Fibroblast of the aortic adventitia (primary cell): ENCODE data around the gene UBE2D1. TPM values are rescaled to one million over a fixed set of nuclear protein-coding genes. Genes with fewer than 3 reads are reported as not detected.

ENCODE experiments used
- DNase-seq: peaks from one replicate; pipeline ENCODE4 v3.0.0-alpha.2; 2010; ENCODE audit warnings: low read depth
- H3K4me3 ChIP-seq: 2 replicates; pipeline ENCODE4 v1.5.1; 2011; ENCODE audit warnings: low read depth, mild to moderate bottlenecking, control low read depth, low read length, moderate library complexity
- total RNA-seq: library from RNA; depleted of rRNA; stranded (reverse); fragments of >200 nt; gene quantifications from 2 replicates; pipeline ENCODE4 v1.2.3, GENCODE V29; 2012; ENCODE audit warnings: low replicate concordance
- TF ChIP-seq, protein P1 (sequence below): IDR thresholded peaks from 2 replicates; pipeline ENCODE4 v1.5.1; 2011; ENCODE audit warnings: mild to moderate bottlenecking, low read length, control low read depth, inconsistent platforms; ENCODE audit not compliant: insufficient read depth

Gene UBE2D1
- total RNA-seq, 1 donor = 25.0 TPM

DNA sequence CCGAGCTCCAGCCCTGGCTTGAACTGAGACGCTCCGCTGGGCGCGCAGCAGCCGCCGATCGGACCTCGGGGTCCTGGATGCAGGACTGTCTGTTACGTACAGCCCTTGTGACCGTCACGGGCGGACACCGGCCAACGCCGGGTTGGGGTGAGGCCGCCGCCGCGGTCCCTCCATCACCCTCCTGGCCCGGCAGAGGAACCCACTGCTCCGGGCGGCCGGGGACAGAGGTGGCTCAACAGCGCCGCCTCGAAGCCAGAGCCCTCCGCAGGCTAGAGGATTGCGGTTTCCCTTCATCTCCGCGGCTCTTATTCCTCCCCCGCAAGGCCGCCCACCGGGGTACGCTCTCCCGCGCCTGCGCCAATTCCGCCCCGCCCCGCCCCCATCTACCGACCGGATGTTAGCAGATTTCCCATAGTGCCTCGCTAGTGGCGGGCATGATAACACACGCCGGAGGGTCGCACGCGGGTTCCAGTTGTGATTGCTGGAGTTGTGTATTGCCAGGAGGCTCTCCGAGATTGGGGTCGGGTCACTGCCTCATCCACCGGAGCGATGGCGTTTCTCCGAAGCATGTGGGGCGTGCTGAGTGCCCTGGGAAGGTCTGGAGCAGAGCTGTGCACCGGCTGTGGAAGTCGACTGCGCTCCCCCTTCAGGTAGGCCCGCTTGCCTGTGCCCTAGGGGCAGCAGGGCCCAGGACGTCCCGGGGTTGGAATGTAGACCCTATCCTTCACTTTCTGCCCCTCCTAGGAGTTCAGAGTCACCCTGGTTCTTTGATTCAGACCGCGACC is 50.4 kb downstream of the UBE2D1 start, which contains the start of gene TFAM:
TSS of gene TFAM (plus strand) at position 412 of the 785 bp plus-strand sequence. CDS start at position 550, 138 bp downstream.
- peak; percentile 85 for DNase-seq
- H3K4me3 ChIP-seq = peak within 1 kb of the TSS; percentile 95
- TF ChIP-seq, protein P1, sequence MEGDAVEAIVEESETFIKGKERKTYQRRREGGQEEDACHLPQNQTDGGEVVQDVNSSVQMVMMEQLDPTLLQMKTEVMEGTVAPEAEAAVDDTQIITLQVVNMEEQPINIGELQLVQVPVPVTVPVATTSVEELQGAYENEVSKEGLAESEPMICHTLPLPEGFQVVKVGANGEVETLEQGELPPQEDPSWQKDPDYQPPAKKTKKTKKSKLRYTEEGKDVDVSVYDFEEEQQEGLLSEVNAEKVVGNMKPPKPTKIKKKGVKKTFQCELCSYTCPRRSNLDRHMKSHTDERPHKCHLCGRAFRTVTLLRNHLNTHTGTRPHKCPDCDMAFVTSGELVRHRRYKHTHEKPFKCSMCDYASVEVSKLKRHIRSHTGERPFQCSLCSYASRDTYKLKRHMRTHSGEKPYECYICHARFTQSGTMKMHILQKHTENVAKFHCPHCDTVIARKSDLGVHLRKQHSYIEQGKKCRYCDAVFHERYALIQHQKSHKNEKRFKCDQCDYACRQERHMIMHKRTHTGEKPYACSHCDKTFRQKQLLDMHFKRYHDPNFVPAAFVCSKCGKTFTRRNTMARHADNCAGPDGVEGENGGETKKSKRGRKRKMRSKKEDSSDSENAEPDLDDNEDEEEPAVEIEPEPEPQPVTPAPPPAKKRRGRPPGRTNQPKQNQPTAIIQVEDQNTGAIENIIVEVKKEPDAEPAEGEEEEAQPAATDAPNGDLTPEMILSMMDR = peak; percentile 57

DNA sequence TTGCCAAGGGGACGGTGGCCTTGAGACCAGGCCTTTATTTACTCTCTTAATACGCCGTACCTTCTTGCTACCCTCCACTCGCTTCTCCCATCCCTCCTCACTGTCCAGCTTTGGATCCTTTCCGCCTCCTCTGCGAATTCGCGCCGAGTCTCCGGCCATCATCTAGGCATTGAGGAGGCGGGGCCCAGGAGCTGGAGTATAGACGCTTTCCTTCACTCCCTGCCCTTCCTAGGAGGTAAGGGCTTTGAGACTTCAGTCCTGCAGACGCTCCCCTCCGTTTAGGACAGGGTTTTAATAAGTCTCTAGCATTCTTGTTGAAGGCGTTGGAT is 50.9 kb downstream of the UBE2D1 start:
- peak; percentile 13 for DNase-seq
- peak overlapping the region; percentile 95 for H3K4me3 ChIP-seq
- TF ChIP-seq, protein P1 = no peak

DNA sequence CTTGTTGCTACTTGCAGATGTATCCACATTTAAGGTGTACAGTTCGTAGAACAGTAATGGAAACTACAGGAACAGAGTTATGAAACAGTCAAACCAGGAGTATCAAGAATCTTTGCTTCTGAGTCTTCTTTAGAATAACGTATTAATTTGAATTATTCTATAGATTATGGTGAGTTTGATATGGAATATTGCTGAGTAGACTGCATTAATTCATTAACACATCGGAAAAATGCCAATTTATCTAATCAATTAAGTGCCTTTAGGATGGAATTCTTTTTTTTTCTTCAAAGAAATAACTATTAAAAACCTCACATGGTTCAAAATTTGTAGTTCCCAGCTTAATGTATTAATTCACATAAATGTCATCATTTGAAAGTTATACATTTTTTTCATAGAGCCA is 54.2 kb downstream of the UBE2D1 start:
- DNase-seq = no peak
- H3K4me3 ChIP-seq = no peak overlapping the region
- TF ChIP-seq, protein P1 = no peak

DNA sequence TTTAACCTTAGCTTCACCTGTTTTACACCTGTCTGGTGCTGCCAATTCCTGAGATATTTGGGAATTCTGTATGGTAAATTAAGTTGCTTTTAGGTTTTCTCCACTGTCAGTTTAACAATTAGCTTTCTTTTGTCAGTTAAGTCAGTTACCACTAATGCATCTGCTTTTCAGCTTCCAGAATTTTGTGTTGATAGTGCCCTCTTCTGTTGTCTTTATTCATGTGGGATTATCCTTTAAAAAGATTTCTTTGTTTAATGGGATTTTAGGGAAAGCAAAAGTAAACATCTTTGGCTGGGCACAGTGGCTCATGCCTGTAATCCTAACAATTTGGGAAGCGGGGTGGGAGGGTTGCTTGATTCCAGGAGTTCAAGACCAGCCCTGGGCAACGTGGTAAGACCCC is 58.5 kb downstream of the UBE2D1 start:
- H3K4me3 ChIP-seq = no peak overlapping the region
- peak; percentile 28 for DNase-seq
- TF ChIP-seq, protein P1 = no peak

DNA sequence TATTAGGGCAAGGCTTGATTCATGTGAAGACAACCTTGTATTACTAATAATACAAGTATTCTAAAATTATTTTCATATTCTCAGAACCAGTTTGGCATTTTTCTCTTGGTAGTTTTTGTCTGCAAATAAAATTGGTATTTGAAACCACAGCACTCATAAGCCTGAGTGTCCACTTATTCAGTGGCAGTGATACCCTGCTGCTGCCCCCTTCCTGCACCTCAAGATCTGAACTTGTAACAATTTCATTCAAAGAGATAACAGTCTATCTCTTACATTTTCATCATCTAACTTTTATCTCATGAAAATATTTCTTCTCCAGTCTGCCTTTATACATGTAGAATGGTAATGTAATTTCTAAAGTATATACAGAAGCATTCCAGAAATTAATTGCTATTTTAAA is 59.7 kb downstream of the UBE2D1 start:
- TF ChIP-seq, protein P1 = no peak
- no peak overlapping the region for H3K4me3 ChIP-seq
- no peak for DNase-seq

DNA sequence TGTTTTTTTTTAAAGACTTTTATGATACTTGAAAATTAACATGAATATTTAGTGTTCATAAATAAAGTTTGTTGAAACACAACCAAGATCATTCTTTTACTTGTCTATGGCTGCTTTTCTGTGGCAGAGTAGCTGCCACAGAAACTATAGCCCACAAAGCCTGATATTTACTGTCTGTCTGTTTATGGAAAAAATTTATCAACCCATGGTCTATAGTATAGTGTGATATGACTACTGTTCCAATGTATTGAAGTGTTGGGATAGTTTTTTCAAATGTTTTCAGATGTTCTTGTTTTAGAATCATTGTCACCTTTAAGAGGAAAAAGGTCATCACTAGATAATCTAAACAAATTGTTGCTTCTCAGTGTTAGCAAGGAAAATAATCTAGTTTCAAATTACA is 61.3 kb downstream of the UBE2D1 start:
- no peak overlapping the region for H3K4me3 ChIP-seq
- TF ChIP-seq, protein P1 = no peak
- DNase-seq = no peak
